GM21447 (cell line): ENCODE data around the gene RACGAP1.

Source experiments
- ATAC-seq: cut with Tn5 transposase; IDR thresholded peaks from one replicate; pipeline ENCODE4 v1.9.1; 2021; ENCODE audit not compliant: unreplicated experiment

Gene RACGAP1

DNA sequence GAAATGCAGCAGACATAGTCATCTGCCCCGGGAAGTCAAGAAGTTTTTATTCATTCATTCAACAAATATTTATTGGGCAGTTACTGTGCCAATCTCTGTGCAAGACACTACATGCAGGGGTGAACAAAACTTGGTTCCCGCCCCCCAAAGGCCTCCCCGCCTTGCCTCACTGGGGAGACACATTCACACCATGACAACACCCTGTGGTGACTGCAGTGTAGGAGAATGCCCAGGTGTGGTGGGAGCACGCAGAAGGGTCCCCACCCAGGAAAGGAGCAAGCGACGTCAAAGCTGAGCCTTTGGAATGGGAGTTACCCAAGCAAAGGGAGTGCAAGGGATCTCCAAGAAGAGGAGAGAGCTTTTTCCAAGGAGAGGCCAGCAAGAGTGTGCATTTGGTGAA, 54.2 kb downstream of the RACGAP1 start:
- ATAC-seq = no peak

DNA sequence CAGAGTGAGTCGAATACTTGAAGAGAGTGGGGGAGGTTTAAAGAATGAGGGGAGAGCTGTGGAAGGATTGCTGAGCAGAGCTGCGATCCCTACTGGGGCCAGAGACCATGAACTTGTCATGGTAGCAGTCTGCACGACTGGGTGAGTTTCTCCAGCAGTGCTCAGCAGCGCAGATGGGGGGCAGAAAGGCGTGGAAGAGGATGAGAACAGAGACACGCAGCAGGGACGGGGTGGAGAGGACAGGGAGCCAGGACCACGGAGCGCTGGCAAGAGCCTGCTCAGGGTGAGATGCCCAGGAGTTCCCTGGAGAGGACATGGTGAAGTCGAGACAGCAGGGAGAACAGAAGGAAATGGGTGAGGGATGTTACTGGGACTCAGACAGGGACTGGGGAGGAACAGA, 54.6 kb downstream of the RACGAP1 start:
- ATAC-seq = no peak

DNA sequence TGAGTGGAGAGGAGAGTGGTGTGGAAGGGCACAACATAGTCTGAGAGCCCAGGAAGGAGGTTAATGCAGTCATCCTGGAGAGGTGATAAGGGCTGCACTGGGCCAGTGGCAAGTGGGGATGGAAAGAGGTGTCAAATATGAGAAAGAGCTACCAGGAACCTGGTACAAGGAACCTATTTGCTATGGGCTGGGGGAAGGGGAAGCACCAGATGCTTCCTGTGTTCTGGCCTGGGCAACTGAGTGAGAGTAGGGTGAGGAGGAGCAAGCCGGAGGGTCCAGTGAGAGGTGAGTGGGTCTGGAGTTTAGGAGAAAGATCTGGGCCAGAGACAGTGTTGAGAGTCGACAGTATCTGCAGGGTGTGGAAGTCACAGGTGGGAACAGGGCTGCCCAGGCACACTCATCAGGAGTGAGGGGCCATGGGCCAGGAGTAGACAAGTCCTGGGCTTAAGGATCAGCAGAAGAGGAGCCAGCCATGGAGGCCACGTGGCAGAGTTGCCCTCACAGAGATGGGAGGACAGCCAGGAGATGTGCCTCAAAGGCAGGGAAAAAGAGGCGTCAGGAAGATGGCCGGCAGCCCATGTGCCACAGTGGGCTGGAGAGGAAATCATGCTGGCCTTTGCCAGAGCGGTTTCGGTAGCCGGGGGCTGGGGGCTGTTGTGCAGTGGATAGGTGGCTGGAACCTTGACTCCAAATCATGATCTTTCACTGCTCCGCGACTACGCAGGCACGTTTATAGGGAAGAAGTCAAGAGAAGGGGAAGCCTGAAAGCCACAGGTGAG, 55.5 kb downstream of the RACGAP1 start:
- no peak for ATAC-seq

DNA sequence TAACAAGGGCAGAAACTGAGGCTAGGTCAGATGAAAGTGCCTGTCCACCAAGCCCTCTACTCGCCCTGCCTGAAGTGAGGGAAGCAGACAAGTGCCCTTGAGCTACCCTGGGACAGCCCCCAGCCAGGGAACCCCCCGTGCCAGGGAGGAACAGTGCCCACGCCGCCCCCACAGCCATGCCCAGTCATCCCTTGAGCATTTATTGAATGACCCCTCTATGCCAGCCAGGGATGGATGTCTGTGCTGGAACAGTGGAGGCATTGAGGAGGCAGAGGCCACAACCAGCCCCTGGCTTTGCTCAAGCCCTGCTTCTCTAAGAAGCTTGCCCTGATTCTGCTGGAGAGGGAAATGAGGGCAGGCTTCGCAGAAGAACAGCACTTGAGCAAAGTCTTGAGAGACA, 56.3 kb downstream of the RACGAP1 start:
- no peak for ATAC-seq

DNA sequence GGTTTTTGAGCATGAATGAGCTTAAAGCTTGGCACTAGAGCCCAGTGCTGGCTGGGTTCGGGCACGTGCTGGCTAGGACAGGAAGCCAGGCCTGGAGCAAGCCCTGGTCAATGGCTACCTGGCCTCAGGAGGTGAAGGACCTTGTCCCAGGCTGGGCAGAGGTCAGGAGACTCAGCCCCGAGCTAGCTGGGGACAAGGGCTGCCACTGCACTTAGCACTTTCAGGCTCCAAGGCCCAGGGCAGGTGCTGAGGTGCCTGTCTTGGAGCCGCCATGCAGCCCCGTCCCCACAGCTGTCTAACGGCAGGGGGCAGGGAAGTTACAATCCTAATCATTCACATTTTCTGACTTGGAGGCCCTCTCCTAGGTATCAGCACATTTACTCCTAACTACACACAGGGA, 56.8 kb downstream of the RACGAP1 start:
- no peak for ATAC-seq

DNA sequence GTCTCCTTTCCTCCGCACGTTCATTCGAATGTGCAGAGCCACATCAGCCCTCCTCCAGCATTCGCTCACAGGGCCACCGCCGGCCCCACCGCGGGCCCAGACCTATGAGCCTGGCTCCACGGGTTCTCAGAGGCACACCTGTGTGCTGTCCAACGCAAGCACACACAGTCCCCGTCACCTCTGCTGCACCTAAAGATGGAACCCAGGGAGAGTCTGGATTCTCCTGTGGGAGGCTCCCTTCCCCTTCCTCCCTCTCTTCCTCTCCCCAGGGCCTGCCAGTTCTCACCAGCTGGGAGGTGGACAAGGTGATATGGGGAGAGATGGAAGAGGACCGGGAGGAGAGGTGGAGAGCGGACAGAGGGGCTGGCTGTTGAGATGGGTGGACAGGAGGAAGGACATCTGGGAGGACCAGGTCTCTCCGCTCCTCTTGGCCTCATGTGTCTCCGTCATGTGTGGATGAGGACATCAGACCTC, 57.5 kb downstream of the RACGAP1 start:
- ATAC-seq = no peak

DNA sequence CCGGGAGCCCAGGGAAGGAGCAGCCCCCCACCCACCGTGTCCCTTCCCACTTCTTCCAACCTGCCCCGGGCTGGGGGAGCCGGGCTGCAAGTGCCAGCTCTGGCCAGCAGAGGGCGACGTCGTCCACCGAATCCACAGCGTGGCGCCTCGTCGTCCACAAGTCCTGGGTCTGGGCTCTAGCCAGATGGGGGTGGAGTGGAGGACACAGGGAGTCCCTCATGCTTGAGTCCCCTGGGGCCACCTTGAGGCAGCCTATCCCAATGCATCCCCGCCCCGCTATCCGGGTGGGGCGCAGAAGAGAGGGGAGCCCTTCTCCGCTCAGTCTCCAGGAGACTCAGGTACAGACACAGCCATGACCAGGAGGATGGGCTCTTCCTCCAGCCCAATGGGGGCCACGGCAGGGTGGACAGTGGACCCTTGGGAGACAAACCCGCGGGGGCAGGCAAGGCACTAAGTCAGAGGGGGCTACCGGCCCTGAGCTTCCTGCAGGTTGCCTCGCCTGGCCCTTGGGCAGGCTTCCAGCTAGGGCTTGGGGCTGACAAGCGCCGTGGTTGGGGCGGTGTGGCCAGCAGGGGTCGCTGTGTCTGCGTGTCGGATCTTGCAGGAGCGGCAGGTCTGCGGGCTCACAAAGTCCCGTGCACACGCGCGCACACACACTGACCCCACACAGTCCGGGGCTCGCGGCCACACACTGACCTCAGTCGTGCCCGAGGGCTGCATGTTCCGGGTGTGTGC, 58.1 kb downstream of the RACGAP1 start:
- ATAC-seq = peak; percentile 73

DNA sequence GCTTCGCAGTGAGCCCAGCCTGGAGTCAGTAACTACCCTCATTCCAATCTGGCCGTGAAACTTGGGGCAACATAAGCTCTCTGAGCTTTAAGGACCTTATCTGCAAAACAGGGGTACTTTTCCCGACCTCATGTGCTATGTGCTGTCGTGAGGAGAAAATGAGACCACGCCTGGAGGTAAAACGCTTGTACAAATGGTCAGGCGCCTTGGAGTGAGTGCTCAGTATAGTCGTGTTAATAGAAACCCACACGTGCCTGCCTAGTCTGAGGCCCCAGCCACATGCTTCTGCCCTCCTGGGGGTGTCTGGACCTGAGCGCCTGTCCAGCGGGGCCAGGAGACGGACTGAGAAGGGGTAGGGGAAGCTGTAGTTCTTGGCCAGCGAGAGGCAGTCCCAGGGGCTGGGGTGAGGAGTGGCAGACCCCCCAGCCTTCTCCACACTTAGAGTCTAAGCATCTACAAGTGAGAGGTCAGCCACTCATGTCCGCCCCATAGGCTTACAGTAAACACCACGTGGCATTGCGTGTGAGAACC, 58.7 kb downstream of the RACGAP1 start:
- ATAC-seq = no peak

DNA sequence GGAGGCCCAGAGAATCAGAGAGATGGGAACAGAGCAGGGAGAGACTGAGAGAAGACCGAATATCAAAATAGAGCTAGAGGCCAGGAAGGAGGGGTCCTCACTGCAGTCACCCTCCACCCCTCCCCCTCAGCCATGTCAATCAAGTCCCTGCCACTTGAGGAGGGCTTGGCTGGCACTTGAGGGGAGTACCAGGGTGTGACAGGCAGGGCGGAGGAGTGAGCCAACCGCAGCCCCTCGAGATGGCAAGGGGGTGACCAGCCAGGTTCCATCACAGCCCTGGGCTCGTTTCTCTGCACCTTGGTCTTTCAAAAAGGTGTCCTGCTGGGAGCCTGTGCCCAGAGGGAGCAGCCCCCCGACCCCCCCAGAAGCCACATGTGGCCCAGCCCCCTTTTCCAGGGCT, 59.5 kb downstream of the RACGAP1 start:
- no peak for ATAC-seq

DNA sequence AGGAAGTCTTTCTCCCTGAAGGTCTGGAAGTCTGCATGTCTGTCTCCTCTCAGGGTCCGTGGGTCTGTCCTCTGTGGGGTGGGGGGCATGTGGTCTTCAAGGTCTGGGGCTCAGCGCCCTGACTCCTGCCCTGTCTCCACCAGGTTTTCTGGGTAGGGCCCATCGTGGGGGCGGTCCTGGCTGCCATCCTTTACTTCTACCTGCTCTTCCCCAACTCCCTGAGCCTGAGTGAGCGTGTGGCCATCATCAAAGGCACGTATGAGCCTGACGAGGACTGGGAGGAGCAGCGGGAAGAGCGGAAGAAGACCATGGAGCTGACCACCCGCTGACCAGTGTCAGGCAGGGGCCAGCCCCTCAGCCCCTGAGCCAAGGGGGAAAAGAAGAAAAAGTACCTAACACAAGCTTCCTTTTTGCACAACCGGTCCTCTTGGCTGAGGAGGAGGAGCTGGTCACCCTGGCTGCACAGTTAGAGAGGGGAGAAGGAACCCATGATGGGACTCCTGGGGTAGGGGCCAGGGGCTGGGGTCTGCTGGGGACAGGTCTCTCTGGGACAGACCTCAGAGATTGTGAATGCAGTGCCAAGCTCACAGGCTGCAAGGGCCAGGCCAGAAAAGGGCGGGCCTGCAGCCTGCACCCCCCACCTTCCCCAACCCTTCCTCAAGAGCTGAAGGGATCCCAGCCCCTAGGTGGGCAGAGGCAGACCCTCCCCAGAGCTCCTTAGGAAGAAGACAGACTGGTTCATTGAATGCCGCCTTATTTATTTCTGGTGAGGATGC, 60.3 kb downstream of the RACGAP1 start:
- ATAC-seq = no peak

DNA sequence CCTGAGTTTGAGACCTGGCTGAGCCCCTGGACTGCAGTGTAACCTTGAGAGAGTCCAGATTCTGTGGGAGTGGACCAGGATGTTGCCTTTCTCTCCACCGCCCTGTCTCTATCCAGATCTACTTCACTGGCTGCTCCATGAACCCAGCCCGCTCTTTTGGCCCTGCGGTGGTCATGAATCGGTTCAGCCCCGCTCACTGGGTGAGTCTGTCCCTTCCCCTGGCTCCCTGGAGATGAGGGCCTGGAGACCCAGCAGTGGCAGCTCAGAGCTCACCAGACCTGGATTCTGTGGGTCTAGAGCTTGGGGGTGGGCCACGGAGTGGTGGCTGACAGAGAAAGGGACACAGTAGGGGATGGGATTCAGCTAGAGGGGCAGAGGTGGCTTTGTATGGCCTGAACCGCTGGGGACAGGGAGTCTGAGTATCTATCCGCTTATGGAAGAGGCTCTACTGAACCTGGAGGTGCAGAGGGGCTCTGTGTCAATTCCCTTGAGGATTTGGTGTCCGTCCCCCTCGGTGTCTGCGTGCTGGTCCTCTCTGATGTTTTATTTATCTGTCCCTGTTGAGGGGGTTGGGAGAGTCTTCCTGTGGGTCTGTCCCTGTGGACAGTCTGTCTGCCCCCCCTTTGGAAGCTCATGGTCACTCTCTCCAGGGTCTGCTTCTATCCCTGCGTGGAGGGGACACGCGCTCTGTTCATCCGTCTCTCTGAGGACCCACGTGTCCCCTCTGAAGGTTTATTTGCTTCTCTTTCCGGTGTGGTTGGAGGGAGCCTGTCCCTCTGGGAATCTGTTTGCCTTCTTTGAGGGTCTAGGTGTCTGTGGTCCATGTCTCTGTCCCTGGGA, 61.1 kb downstream of the RACGAP1 start:
- no peak for ATAC-seq

DNA sequence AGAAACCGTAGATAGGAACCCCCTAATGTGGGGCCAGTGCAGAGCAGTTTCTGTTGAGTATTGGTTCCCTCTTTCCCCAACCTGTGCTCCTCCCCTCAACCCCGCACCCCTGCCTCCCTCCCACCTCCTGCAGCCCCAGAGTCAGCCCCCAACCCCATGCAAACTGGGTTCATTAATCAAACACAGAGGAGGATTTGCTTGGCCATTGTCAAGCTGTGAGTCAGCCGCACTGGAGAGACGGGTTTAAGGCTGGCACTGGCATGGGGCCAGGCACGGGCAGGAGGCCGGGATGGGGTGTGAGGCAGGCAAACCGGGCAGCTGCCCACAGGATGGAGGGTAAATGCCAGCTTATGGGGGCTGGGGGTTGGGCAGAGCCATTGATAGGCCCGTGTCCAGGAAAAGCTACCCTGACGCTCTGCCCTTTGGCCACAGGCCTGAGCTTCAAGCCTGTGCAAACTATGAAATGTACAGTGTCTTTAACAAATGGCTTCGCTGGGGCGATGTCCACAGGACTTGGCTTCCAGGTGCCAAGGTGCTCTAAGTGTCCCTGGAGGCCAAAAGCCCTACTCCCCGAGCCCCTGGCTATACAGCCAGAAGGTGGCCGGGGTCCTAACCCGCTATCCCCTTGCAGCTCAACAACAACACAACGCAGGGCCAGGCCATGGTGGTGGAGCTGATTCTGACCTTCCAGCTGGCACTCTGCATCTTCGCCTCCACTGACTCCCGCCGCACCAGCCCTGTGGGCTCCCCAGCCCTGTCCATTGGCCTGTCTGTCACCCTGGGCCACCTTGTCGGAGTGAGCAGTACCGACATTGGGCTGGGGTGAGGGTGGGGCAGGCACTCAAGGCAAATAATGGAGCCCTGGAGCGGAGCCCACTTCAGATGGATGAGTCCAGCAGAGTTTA, 62.2 kb downstream of the RACGAP1 start:
- no peak for ATAC-seq

DNA sequence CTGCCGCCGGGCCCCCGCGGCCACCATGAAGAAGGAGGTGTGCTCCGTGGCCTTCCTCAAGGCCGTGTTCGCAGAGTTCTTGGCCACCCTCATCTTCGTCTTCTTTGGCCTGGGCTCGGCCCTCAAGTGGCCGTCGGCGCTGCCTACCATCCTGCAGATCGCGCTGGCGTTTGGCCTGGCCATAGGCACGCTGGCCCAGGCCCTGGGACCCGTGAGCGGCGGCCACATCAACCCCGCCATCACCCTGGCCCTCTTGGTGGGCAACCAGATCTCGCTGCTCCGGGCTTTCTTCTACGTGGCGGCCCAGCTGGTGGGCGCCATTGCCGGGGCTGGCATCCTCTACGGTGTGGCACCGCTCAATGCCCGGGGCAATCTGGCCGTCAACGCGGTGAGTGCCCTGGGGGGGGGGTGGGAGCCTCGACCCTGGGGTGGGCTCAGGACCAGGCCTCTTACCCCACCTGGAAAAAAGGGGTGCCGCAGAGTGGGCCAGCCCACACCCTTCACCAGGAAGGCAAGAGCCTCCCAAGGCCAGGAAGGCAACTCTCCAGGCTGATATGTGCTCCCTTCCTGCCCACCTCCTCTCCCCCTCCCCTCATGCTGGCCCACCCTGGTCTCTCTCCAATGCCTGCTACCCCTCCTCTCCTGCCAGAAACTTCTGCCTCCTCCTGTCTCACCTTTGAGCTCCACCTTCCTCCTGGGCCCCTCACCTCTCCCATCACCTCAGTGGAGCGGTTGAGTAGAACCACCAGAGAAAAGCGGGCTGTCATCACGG, 63.1 kb downstream of the RACGAP1 start:
- no peak for ATAC-seq

DNA sequence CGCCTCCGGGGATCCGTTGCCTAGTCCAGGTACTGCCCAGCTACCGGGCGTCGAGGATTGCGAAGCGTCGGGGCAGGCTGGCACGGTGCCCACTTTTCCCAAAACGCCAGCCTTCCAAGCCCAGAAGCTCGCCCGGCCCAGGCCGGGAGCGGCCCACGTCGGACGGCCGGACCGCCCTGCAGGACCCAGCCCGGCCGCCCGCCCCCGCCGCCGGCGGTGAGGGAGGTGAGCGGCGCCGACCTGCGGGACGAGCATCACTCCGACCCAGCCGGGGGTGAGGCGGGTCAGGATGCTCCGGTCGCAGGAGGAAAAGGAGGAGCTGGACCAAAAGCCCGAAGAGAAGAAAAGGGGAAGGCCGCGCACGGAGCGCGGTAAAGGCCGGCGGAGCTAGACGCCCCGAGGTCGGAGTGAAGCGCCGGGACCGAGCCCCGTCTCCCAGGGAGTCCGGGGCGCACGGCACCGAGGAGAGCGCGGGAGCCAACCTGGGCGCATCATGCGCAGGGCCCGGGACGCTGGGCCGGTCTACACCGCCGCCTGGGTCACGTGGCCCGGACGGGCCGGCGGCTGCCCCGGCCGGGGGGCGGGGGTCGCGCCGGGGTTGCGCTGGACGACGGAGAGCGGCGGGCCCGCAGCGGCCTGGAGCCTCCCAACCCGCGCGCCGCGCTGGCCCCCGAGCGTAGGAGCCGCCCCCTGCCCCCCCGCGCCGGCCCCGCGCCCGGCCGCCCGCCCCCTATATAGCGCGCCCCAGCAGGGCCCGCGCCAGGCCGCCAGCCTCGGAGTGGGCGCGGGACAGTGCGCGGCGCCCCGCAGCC, 64.0 kb downstream of the RACGAP1 start, which contains the start of gene AQP5:
Gene AQP5, plus strand, starts transcription at position 762 of the 812 bp plus-strand sequence. CDS start 146 bp downstream, outside the sequence.
- no peak for ATAC-seq

DNA sequence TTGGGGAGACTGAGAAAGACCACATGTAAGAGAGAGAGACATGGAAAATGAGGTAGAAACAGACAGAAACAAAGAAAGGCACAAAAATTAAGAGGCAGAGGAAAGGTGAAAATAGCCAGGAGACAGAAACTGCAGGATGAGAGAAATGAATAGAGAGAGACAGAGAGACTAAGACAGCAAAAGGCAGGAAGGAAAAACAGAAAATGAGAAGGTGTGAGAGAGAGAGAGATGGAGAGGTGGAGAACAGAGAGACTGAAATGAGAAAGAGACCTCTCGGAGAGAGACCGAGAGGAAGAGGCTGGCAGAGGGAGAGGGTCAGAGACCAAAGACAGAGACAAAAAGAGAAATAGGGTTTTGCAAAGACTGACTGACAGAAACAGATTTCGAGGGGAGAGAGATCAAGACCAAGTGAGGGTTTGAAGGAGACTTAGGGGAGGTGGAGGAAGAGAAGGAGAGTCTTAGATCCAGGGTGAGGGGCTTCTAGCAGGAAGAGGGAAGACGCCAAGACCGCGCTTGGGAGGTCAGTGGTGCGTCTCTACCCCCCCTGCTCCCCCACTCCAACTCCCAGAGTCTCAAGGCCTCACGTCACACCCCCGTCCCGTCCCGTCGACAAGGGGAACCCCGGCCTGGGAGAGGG, 64.7 kb downstream of the RACGAP1 start:
- ATAC-seq = no peak

DNA sequence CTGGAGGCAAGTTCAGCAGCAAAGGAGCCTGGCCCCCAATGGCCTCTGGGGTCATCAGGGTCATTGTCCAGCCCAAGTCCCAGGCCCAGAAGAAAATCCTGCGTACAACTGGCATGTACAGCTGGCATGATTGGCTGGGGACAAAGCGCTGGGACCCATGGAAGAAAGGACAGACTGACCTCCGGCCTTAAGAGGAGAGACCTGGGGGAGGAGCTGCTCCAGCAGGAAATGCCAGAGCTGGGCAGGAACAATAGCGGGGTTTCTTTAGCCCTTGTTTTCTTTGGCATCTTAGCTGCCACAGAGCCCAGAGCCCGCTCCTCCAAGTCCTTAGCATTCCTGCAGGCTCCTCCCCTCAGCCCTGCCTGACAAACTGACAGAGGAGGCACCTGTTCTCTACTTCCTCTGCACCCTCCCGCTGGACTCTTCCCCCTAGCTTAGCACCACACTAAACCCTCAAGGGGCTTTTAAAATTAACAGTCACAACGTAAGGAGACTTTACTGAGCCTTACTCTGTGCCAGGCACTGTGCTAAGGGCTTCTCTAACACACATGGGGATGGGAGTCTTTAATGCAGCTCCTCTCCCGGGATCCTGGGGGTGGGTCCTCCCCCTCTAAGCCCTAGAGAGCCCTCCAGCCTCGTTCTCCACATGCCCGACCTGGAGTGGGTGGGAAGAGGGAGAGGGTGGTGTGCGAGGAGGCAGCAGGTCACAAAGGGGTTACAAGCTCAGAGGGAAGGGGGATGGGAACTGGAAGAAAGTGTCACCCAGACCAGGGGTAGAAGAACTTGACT, 65.4 kb downstream of the RACGAP1 start:
- ATAC-seq = no peak
